22Rv1 (cell line): ENCODE data around the gene KPNA2.

Source experiments
- H3K27ac ChIP-seq: fragments of 450-650 bp; 2 replicates; pipeline ENCODE4 v1.5.1; 2017
- ZFX ChIP-seq: fragments of 450-650 bp; IDR thresholded peaks from 2 replicates; pipeline ENCODE4 v1.6.1; 2017; ENCODE audit warnings: antibody characterized with exemption, borderline replicate concordance
- TF ChIP-seq, protein P1 (sequence below): fragments of 450-650 bp; IDR thresholded peaks from 2 replicates; pipeline ENCODE4 v1.5.1; 2017; ENCODE audit warnings: mild to moderate bottlenecking

KPNA2 gene

DNA sequence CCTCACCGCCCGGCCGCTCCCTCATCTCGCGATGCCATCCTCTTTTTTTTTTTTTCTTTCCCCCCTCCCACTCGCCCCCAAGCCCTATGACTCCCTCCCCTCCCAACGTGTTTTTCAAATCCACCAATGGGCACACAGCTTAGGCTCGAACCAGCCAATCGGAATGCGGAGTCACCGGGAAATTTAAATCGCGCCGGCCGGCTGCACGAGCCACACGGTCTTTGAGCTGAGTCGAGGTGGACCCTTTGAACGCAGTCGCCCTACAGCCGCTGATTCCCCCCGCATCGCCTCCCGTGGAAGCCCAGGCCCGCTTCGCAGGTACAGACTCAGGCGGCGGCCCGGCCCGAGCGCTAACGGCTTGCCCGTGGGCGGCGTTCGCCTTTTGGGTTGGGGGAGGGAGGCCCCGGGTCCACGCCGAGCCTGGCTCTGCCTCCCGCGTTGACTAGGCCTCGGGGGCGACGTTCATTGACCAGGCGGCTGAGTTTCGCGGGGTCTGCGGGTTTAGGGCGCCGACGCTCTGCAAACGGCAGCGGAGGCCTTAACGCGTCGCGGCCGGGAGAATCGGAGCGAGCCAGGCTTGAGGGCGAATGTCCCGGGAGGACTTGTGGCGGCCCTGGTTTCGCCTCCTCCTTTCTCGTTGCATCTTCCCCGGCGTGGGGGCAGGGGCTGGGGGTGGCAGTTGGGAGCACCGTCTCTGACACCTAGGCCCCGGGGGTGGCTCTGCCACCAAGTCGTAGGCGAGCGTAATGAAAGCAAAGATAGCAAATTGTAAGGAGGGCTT lies at the start of gene KPNA2:
TSS of gene KPNA2 (plus strand) at position 213 of the 781 bp plus-strand sequence. CDS start 1,398 bp downstream, outside the sequence.
- TF ChIP-seq ZFX: no peak
- TF ChIP-seq, protein P1, sequence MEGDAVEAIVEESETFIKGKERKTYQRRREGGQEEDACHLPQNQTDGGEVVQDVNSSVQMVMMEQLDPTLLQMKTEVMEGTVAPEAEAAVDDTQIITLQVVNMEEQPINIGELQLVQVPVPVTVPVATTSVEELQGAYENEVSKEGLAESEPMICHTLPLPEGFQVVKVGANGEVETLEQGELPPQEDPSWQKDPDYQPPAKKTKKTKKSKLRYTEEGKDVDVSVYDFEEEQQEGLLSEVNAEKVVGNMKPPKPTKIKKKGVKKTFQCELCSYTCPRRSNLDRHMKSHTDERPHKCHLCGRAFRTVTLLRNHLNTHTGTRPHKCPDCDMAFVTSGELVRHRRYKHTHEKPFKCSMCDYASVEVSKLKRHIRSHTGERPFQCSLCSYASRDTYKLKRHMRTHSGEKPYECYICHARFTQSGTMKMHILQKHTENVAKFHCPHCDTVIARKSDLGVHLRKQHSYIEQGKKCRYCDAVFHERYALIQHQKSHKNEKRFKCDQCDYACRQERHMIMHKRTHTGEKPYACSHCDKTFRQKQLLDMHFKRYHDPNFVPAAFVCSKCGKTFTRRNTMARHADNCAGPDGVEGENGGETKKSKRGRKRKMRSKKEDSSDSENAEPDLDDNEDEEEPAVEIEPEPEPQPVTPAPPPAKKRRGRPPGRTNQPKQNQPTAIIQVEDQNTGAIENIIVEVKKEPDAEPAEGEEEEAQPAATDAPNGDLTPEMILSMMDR: no peak

DNA sequence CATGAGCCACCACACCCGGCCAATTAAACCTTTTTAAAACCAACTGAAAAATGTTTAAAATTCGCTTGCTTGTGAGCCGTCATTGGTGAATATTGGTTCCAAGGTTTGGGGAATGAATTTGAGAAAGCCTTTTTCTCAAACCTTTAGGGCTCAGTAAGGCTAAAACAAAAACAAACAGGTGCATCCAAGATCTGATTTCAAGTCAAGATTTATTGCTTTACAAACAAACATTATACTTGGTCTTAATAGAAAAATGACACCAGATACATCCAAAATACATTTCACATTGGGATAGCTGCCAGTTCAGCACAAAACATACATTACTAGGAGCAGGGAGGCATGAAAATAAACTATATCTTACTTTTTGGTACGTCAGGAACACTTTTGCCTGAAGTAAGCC lies 44.6 kb upstream of the KPNA2 start:
- TF ChIP-seq, protein P1: no peak
- TF ChIP-seq ZFX: no peak
- peak overlapping the region; percentile 96 for H3K27ac ChIP-seq

More for the DNA sequence above, at the start of gene KPNA2:
- peak within 1 kb of the TSS; percentile 82 for H3K27ac ChIP-seq

DNA sequence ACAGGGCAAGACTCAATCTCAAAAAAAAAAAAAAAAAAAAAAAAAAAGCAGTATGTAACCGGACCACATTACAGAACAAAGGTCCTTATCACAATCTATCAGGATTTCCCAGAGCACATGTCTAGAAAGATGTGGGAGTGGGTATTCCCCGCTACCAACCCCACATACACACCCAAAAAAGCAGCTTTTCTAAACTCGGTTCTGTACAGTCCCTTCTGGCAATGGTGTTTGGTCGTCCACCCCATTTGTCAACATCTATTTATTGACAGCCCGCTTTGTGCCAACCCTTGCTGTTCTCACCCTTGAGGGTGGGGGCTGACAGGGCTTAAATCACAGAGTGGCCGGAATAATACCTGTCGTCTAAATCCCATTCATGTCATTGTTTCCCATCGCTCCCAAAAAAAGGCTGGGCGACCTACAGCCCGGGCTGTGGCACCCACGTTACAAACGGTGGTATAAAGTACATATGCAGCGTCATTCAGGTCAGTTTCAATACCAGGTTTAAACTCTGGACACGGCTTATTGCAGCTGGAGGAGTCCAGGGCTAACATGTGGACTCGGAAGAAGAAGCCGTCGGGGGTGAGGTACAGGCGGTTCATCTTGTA lies 42.9 kb upstream of the KPNA2 start:
- TF ChIP-seq, protein P1: no peak
- no peak for TF ChIP-seq ZFX
- peak overlapping the region; percentile 96 for H3K27ac ChIP-seq

DNA sequence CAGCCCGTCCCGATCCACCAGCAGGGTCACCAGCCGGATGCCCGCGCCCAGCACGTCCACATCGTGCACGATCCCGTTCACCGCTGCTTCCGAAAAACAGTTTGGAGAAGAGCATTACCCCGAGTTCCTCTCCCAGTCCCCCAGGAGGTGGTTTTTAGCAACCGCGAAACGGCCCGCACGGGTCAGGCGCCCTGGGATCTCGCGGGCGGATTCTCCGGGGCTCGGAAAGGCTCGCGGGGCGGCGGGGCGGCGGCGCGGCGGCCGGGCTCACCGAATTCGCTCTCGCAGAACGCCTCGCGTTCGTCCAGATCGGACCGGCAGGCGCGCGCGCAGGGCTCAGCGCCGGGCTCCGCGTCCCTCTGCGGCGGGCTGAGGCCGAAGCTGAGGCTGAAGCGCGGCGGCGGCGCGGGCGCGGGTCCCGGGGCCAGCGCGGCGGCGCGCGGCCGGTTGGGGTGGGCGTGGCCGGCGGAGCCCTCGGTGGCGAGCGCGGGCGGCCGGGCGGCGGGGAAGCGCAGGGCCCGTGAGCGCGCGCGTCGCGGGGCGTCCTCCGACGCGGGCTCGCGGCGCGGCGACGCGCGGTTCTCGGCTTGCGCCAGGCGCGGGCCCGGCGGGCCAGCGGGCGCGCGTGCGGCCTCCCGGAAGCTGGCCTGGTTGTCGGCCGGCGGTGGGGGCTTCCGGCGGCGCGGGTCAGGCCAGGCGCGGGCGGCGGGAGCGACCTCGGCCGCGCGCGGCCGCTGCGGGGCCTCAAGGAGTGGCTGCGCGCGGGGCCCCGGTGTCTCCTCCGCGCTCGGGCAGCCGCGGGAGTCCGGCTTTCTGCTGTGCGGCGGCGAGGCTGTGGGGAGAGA lies 42.2 kb upstream of the KPNA2 start:
- TF ChIP-seq, protein P1: no peak
- TF ChIP-seq ZFX: no peak
- peak overlapping the region; percentile 96 for H3K27ac ChIP-seq

DNA sequence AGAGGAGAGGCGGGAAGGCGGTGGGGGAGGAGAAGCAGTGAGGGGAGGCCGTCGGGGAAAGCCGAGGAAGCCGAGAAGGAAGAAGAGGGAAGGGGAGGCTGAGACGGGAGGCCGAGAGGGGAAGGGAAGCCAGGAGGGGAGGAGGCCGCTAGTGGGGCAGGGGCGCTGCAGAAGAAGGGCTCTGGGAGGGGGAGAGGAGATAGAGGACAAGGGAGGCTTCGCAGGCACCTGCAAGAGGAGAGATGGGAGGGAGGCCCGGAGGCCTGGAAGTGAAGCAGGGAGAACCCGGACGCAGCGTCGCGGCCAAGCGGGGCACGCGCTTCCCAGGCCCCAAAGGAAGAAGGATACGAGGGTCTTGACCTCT lies 41.6 kb upstream of the KPNA2 start:
- peak overlapping the region; percentile 96 for H3K27ac ChIP-seq
- no peak for TF ChIP-seq ZFX
- TF ChIP-seq, protein P1: no peak

DNA sequence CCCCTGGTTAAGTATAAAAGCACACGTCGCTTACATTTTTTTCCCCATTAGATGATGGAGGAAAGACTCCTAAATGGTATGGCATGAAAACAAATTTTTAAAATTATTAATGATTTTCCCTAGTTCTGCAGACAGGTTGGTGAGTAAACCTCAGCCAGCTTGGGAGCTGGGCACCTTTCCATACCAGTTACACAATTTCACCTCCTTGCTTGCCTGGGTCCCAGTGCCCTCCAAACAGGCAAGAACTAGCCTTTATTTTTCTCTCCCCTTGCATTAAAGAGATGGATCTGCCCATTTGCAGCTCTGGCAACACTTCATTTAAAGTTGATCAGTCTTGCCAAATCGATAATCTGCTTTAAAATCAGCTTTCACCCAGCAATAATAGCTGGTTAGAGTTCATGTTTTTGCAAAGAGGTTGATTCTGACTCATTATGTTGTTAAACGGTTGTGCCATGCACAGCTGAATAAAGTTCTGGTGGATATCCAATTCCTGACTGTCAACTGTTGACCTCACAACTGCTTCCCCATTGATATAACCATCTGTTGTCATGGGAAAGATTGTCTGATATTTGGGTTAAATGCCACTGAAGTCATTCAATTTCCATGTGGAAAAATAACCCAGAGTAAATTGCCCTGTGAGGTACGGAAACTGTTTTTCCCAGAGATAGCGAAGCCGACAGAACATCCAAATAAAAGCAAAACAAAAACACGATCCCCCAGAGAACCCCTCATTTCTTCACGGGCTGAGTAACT lies 40.5 kb upstream of the KPNA2 start:
- TF ChIP-seq, protein P1: no peak
- no peak for TF ChIP-seq ZFX
- H3K27ac ChIP-seq: peak overlapping the region; percentile 96
